Measurements from ENCODE around the gene COX6A1. TPM values are rescaled to one million over a fixed set of nuclear protein-coding genes. Genes with fewer than 3 reads are reported as not detected.
A peak's percentile ranks its signal among the peaks of the same experiment; 100 is the strongest.

COX6A1 gene
- total and polyA plus RNA-seq, 2 of the 13 experiments (the other 11 are each of a cell fraction or from before 2014, with no cell fraction given) = 542 to 673 TPM

- no peak; the same call in none of the 2 replicates for TF ChIP-seq STAT6 (CRISPR knock-in tag; IDR thresholded peaks at IDR 0.05; ENCODE audit: borderline replicate concordance)
- peak in 1 of 2 experiments; percentile 43; a peak in 2 of 4 replicates for TF ChIP-seq REST (IDR thresholded peaks at IDR 0.05; ENCODE audit: borderline replicate concordance in 1 of 2, low read depth in 1 of 2, low read length in 2 of 2)
- TF ChIP-seq ZNF816 (CRISPR knock-in tag; IDR thresholded peaks at IDR 0.05; ENCODE audit: borderline replicate concordance) = no peak; the same call in 1 of the 2 replicates
- peak; percentile 93 for TF ChIP-seq SRSF1 (optimal IDR thresholded peaks at IDR 0.05; ENCODE audit: low read depth, low read length)
- TF ChIP-seq MED8 (CRISPR knock-in tag; IDR thresholded peaks at IDR 0.05; ENCODE audit: insufficient replicate concordance) = peak; percentile 68
- peak; percentile 87 for TF ChIP-seq SALL1 (CRISPR knock-in tag; IDR thresholded peaks at IDR 0.05)
- TF ChIP-seq DMAP1 (CRISPR knock-in tag; IDR thresholded peaks at IDR 0.05) = peak; percentile 100
- no peak for TF ChIP-seq MLLT10 (CRISPR knock-in tag; IDR thresholded peaks at IDR 0.05)
- TF ChIP-seq ZNF780A (CRISPR knock-in tag; IDR thresholded peaks at IDR 0.05) = peak; percentile 69; the same call in 1 of the 2 replicates
- TF ChIP-seq ZFP37 (CRISPR knock-in tag; IDR thresholded peaks at IDR 0.05; ENCODE audit: borderline replicate concordance) = peak; percentile 63; the same call in 1 of the 2 replicates
- TF ChIP-seq FOXP1 (IDR thresholded peaks at IDR 0.05) = no peak
- peak; percentile 35; the same call in 1 of the 2 replicates for TF ChIP-seq FOXP1 (CRISPR knock-in tag; IDR thresholded peaks at IDR 0.05)
- peak; percentile 96 for TF ChIP-seq ZNF280B (CRISPR knock-in tag; IDR thresholded peaks at IDR 0.05; ENCODE audit: borderline replicate concordance)
- TF ChIP-seq CREB1 (IDR thresholded peaks at IDR 0.05) = peak; percentile 99
- TF ChIP-seq CREB1 (CRISPR knock-in tag; IDR thresholded peaks at IDR 0.05) = peak; percentile 100
- TF ChIP-seq DRAP1 (CRISPR knock-in tag; IDR thresholded peaks at IDR 0.05) = peak; percentile 79
- TF ChIP-seq ZBTB10 (CRISPR knock-in tag; IDR thresholded peaks at IDR 0.05; ENCODE audit: borderline replicate concordance) = no peak
These were observed 8.3 kb downstream of the COX6A1 start, which contains the start of the genes GATC and TRIAP1 (continued) for GRCh38 chr12:120445911-120446843.

Data from HepG2 (cell line).